Mucosa of stomach (tissue), 1 donor: ENCODE results near the gene SF3A2.

Source experiments
- H3K27me3 ChIP-seq: one replicate; pipeline ENCODE4 v1.7.0; 2013; ENCODE audit warnings: mild to moderate bottlenecking, low read length; ENCODE audit not compliant: control insufficient read depth, insufficient read depth
- H3K36me3 ChIP-seq: one replicate; pipeline ENCODE4 v1.7.0; 2013; ENCODE audit warnings: low read length; ENCODE audit not compliant: control insufficient read depth, insufficient read depth
- H3K4me1 ChIP-seq: one replicate; pipeline ENCODE4 v1.7.0; 2013; ENCODE audit warnings: mild to moderate bottlenecking, low read length; ENCODE audit not compliant: control insufficient read depth, insufficient read depth
- H3K4me3 ChIP-seq: one replicate; pipeline ENCODE4 v1.7.0; 2013; ENCODE audit warnings: low read length
- H3K9ac ChIP-seq: one replicate; pipeline ENCODE4 v1.7.0; 2013; ENCODE audit warnings: mild to moderate bottlenecking, low read length, moderate library complexity
- H3K9me3 ChIP-seq: one replicate; pipeline ENCODE4 v1.7.0; 2013; ENCODE audit warnings: mild to moderate bottlenecking, low read length, moderate library complexity; ENCODE audit not compliant: control insufficient read depth
- donor health status: Pancreatic carcinoma.

Gene SF3A2

DNA sequence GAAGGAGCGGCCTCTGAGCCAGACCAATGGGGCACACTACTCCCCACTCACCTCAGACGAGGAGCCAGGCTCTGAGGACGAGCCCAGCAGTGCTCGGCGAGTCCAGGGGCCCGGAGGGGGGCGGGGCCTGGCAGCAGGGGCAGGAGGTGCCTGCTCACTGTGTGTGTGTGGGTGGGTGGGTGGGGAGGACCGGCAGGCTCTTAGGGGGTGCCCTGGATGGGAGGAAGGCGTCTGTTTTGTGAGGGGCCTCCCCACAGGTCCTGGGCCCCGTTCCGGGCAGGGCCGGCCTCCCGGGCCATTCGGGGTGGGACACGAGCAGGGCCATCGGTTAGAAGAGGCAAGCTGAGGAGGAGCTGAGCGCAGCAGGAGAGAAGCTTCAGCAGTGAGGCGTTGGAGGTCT, 13.2 kb upstream of the SF3A2 start:
- Histone ChIP-seq H3K9ac (no peak overlapping the region), H3K9me3 (no peaks in the 10 kb centered on the region), H3K4me1 (peaks cover 4% of the 10 kb centered on the region), H3K27me3 (no peaks in the 10 kb centered on the region), H3K36me3 (peaks cover 16% of the 10 kb centered on the region), H3K4me3 (no peak overlapping the region)

DNA sequence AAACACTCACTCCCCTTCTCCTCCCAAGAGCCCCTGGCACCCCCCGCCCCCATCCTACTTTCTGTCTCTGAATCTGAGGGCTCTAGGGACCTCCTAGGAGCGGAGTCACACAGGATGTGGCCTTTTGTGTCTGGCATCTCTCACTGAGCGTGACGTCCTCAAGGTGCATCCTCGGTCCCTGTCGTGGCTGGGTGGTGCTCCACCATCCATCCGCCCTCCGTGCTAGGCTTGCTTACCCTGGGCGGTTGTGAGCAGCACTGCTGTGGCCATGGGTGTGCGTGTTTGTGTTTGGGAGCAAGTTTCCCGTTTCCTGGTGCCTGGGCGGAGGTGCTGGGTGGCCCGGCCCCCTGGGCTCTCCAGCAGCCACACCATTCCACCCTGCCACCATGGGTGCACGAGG, 12.7 kb upstream of the SF3A2 start:
- Histone ChIP-seq H3K27me3 (no peaks in the 10 kb centered on the region), H3K9ac (no peak overlapping the region), H3K4me3 (no peak overlapping the region), H3K4me1 (peaks cover 8% of the 10 kb centered on the region), H3K9me3 (no peaks in the 10 kb centered on the region), H3K36me3 (peaks cover 22% of the 10 kb centered on the region)

DNA sequence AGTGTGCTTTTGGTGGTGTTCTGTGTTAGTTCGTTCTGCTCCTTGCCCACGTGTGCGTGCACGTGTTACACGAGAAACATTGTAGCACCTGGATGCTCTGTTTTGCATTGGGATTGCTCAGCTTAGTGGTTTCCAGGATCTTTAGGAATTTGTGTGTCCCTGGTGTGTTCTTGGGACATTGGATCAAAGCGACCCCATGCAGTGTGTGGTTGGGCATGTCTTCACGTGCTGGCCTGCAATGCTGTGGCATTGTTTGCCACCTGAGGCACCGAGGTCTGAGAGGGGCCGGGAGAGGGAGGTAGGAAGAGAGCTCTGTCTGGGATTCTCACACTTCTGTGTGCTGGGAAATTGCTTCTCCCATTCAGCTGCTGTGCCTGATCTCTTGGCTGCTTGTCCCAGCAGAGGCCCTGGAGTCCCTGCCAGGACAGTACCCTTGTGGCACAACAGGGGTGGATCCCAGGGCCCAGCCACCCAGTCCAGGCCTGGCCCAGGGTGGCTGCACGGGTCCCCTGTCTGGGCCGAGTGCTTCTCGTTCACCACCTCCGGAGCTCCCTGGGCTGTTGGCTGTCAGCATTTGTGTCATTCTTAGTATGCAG, 11.8 kb upstream of the SF3A2 start:
- H3K9me3 ChIP-seq: no peaks in the 10 kb centered on the region
- no peak overlapping the region for H3K9ac ChIP-seq
- H3K27me3 ChIP-seq: no peaks in the 10 kb centered on the region
- H3K4me1 ChIP-seq: peaks cover 9% of the 10 kb centered on the region
- H3K4me3 ChIP-seq: no peak overlapping the region
- H3K36me3 ChIP-seq: peaks cover 26% of the 10 kb centered on the region

DNA sequence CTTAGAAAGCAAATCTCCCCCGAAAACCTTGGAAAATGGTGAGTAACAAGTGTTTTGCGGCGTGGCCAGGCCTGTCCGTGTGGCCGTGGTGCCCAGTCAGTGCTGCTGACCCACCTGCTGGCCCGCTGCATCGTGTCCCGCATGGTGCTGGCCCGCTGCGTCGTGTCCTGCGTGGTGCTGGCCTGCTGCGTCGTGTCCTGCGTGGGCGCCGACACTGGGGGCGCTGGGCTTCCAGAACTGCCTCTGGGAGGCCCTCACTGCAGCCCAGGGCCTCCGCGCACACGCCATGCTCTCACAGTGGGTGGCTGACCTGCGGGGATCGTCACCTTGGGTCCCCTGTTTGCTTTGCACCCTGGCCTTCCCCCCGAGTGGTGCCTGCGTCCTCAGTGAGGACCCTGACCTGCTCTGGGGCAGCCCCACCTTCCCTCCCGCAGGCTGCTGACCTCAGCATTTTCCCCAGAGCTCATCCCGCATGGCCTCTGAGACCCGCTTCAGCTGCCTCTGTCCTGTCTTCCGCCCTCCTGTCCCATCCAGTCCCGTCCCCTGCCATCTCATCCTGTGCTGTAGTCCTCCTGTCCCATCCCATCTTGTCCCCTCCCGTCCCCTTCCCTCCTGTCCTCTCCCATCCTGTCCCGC, 11.1 kb upstream of the SF3A2 start:
- H3K9ac ChIP-seq: no peak overlapping the region
- no peaks in the 10 kb centered on the region for H3K27me3 ChIP-seq
- H3K4me1 ChIP-seq: peaks cover 9% of the 10 kb centered on the region
- H3K9me3 ChIP-seq: no peaks in the 10 kb centered on the region
- H3K4me3 ChIP-seq: no peak overlapping the region
- peaks cover 26% of the 10 kb centered on the region for H3K36me3 ChIP-seq

DNA sequence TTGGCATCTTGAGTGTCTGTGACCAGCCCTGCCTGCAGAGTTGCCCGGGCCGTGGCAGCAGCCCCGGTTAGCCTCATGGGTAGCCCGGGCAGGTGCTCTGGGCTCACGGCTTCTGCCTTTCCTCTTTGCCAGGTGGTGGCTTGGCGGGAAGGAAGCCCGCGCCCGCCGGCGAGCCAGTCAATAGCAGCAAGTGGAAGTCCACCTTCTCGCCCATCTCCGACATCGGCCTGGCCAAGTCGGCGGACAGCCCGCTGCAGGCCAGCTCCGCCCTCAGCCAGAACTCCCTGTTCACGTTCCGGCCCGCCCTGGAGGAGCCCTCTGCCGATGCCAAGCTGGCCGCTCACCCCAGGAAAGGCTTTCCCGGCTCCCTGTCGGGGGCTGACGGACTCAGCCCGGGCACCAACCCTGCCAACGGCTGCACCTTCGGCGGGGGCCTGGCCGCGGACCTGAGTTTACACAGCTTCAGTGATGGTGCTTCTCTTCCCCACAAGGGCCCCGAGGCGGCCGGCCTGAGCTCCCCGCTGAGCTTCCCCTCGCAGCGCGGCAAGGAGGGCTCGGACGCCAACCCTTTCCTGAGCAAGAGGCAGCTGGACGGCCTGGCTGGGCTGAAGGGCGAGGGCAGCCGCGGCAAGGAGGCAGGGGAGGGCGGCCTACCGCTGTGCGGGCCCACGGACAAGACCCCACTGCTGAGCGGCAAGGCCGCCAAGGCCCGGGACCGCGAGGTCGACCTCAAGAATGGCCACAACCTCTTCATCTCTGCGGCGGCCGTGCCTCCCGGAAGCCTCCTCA, 10.4 kb upstream of the SF3A2 start:
- Histone ChIP-seq H3K9ac (no peak overlapping the region), H3K9me3 (no peaks in the 10 kb centered on the region), H3K4me1 (peaks cover 14% of the 10 kb centered on the region), H3K36me3 (peaks cover 23% of the 10 kb centered on the region), H3K27me3 (no peaks in the 10 kb centered on the region), H3K4me3 (no peak overlapping the region)

DNA sequence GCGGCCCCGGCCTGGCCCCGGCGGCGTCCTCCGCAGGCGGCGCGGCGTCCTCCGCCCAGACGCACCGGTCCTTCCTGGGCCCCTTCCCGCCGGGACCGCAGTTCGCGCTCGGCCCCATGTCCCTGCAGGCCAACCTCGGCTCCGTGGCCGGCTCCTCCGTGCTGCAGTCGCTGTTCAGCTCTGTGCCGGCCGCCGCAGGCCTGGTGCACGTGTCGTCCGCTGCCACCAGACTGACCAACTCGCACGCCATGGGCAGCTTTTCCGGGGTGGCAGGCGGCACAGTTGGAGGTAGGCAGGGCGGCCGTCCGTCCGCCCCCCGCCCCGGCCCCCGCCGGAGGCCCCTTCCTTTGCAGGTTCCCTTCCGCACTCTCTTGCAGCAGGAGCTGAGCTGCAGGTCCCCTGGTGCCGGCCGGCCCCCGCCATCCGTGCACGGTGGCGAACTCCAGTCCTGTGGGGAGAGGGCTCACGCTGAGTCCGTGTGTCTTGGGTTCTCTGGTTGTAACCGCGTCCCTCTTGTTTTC, 9.7 kb upstream of the SF3A2 start:
- Histone ChIP-seq H3K9me3 (no peaks in the 10 kb centered on the region), H3K27me3 (no peaks in the 10 kb centered on the region), H3K4me1 (peaks cover 21% of the 10 kb centered on the region), H3K9ac (no peak overlapping the region), H3K36me3 (peaks cover 19% of the 10 kb centered on the region), H3K4me3 (no peak overlapping the region)

DNA sequence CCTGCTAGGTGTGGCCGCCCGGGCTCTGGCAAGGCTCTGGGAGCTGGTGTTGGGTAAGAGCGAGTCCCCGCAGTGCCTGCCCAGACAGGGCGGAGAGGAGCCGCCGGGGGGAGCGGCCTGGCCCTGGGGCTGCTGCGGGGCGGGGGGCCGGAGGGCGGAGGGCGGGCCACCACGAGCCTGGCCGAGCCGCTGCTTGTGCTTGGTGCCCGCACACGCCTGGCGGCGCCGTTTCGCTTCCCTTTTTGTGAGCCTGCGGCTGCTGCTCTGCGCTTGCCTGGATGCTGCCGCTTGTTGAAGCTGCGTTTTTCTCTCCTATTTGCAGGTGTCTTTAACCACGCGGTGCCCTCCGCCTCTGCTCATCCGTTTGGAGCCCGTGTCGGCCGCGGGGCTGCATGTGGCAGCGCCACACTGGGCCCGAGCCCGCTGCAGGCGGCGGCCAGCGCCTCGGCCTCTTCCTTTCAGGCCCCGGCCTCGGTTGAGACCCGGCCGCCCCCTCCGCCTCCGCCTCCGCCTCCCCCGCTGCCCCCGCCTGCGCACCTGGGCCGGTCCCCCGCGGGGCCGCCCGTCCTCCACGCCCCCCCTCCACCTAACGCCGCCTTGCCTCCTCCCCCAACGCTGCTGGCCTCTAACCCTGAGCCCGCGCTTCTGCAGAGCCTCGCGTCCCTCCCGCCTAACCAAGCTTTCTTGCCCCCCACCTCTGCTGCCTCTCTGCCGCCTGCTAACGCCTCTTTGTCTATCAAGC, 9.0 kb upstream of the SF3A2 start:
- Histone ChIP-seq H3K4me1 (peaks cover 23% of the 10 kb centered on the region), H3K27me3 (no peaks in the 10 kb centered on the region), H3K36me3 (peaks cover 19% of the 10 kb centered on the region), H3K9ac (no peak overlapping the region), H3K9me3 (no peaks in the 10 kb centered on the region), H3K4me3 (no peak overlapping the region)

DNA sequence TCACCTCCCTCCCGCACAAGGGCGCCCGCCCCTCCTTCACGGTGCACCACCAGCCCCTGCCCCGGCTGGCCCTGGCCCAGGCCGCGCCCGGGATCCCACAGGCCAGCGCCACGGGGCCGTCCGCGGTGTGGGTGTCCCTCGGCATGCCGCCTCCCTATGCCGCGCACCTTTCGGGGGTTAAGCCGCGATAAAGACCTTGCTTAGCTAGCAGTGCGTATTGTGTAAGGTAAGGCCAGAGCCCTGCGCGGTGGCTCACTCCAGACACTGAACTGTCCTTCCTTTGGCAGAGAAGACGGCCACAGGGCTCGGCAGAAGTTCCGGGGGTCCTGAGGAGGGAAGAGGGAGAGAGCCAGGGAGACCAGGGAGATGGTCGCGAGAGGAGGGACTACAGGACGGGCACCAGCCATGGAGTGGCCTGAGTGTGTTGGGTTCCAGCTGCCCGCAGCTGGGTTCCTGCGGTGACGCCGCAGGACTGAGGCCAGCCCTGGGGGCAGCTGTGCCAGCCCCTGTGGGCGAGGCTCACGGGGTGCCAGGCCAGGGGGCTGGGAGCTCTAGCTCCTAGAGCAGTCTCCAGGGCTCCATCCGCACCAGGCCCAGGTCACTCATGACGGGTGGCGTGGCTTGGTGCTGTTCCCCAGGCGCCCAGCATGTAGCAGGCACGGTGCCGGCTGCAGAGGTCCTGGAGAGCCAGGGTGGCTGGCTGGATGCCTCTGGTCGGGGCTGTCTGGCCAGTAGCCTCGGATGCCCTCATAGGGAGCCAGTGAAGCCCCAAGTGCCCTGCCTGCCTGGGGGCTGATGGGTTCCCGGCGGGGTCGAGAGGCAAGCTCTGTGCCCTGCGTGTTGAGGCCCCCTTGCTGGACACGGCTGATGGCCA, 8.2 kb upstream of the SF3A2 start:
- Histone ChIP-seq H3K4me1 (peaks cover 26% of the 10 kb centered on the region), H3K9me3 (no peaks in the 10 kb centered on the region), H3K9ac (no peak overlapping the region), H3K27me3 (no peaks in the 10 kb centered on the region), H3K36me3 (peaks cover 19% of the 10 kb centered on the region), H3K4me3 (no peak overlapping the region)

DNA sequence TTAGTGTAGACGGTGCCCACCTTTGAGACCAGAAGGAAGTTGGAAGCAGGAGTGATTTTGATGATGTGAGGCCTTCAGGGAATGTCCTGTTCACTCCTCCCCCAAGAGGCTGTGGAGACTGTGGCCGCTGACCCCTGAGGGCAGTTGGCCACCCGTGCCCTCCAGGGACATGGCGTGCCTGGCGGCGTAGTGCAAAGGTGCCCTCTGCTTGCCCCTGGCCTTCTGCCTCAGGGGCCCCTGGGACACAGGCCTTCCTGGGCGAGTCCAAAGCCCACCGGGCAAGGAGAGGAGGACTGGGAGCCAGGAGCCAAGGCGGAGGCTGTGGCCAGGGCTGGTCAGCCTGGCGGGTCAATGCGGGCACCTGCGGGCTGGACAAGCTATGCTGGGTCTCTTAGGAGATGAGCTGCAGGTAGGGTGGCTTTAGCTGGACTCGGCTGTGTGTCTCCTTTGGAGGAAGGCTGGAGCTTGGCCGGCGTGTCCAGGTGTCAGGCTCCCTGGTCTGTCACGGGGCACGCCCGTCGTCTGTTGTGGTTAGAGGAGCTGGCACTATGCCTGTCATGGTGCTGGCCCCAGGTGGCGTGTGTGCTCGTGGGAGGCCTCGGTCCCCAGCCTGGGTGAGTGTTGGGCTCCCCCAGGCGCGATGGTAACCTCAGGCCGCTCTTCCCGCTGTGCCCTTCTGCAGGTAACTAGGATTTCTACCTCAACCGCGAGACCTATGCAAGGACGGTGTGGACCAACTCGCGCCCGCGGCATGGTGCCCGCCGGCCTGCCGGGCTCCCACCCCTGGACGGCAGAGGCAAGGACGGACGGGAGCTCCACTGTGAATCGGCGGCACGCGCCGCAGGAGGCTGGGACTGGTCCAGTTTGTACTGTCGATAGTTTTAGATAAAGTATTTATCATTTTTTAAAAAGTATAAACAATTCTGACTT, 7.3 kb upstream of the SF3A2 start:
- Histone ChIP-seq H3K4me3 (no peak overlapping the region), H3K36me3 (peaks cover 13% of the 10 kb centered on the region), H3K4me1 (peaks cover 35% of the 10 kb centered on the region), H3K9me3 (no peaks in the 10 kb centered on the region), H3K27me3 (no peaks in the 10 kb centered on the region), H3K9ac (no peak overlapping the region)

DNA sequence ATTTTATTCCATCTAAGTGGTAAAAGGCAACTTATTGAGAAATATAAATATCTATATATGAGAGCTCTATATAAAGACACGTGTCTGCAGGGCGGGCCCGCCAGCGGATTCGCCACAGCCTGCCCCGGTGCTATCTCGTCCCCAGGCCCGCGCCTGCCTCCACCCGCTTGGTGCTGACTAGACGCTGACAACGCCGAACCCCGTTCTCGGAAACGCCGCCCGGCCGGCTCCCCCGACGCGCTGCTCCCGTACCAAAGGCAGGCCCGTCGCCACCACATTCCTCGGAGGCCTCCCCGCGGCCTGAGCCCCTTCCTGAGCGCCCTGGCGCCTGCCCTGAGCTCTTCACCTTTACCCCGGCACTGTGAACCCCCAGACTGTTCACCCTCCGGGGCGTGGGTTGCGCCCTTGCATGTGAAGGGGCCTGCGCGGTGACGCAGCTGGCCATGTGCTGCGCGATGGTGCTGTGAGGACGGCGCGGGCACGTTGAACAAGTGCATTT, 6.5 kb upstream of the SF3A2 start:
- Histone ChIP-seq H3K9ac (no peak overlapping the region), H3K36me3 (peaks cover 11% of the 10 kb centered on the region), H3K4me1 (peaks cover 40% of the 10 kb centered on the region), H3K4me3 (no peak overlapping the region), H3K27me3 (no peaks in the 10 kb centered on the region), H3K9me3 (no peaks in the 10 kb centered on the region)
